Endothelial cell of umbilical vein (primary cell): ENCODE measurements around the gene EIF2D. TPM values are rescaled to one million over a fixed set of nuclear protein-coding genes. Genes with fewer than 3 reads are reported as not detected.

ENCODE experiments used
- BruUV-seq: library from RNA; stranded (reverse); fragments of 400-500 nt; replicated peaks from 2 replicates; lab custom pipeline; 2021; lab: Mats Ljungman, UMichigan
- CTCF ChIA-PET: fragments of 300-600, 350-600 bp; sonication (Branson Sonifier 250); formaldehyde crosslinking; loops from one replicate; lab custom pipeline; 2021; ENCODE audit warnings: antibody characterized with exemption, inconsistent platforms; lab: Charles Lee
- POLR2A ChIA-PET: fragments of 300-600, 350-600 bp; sonication (Branson Sonifier 250); formaldehyde crosslinking; loops from one replicate; lab custom pipeline; 2021; ENCODE audit warnings: antibody characterized with exemption, inconsistent platforms; lab: Charles Lee
- DNase-seq: peaks from one replicate; pipeline ENCODE4 v3.0.0-alpha.2; 2011; ENCODE audit warnings: low read depth, low spot score
- FAIRE-seq: peaks from 2 replicates; lab custom pipeline; 2011; peaks lifted over from hg19 to GRCh38; lab: Jason Lieb, UNC
- H2AFZ ChIP-seq: 2 replicates; pipeline ENCODE4 v1.6.0; 2012; ENCODE audit warnings: low read depth, low read length, control low read depth, inconsistent platforms
- H3K27ac ChIP-seq: 2 replicates; pipeline ENCODE4 v1.5.1; 2011; ENCODE audit warnings: low read depth, mild to moderate bottlenecking, control low read depth, low read length, moderate library complexity; ENCODE audit not compliant: insufficient read depth
- H3K27me3 ChIP-seq, 2 experiments: 2 replicates each; pipeline versions ENCODE4 v1.6.0 to v1.6.1; 2011; ENCODE audit warnings: low read length in 2 of 2, mixed read lengths in 1 of 2; ENCODE audit not compliant: control insufficient read depth in 2 of 2, insufficient read depth in 2 of 2
- H3K36me3 ChIP-seq, 2 experiments: 2 replicates in 1 of 2; 3 replicates in 1 of 2; pipeline ENCODE4 v1.5.1; 2011; ENCODE audit warnings: low read length in 2 of 2, mild to moderate bottlenecking in 1 of 2, moderate library complexity in 1 of 2; ENCODE audit not compliant: control insufficient read depth in 2 of 2, insufficient read depth in 2 of 2; ENCODE audit errors: extremely low read depth in 1 of 2
- H3K4me1 ChIP-seq: 3 replicates; pipeline ENCODE4 v1.5.1; 2011; ENCODE audit warnings: mild to moderate bottlenecking, low read length; ENCODE audit not compliant: control insufficient read depth, insufficient read depth; ENCODE audit errors: extremely low read depth
- H3K4me2 ChIP-seq: 2 replicates; pipeline ENCODE4 v1.6.1; 2011; ENCODE audit warnings: low read length, control low read depth, mixed read lengths; ENCODE audit not compliant: insufficient read depth
- H3K4me3 ChIP-seq, 3 experiments: fragments of 200-600 bp in 1 of 3; sonication (generic), shearing (Covaris generic) in 1 of 3; replicated peaks in 1 of 3; 2 replicates each; pipeline ENCODE4 v1.5.1; 2011 to 2016; ENCODE audit warnings: control low read depth in 3 of 3, low read length in 3 of 3, mild to moderate bottlenecking in 2 of 3, inconsistent platforms in 1 of 3, low read depth in 1 of 3, moderate library complexity in 1 of 3; ENCODE audit not compliant: insufficient read depth in 1 of 3
- H3K79me2 ChIP-seq: 2 replicates; pipeline ENCODE4 v1.6.0; 2012; ENCODE audit warnings: low read length, inconsistent platforms; ENCODE audit not compliant: control insufficient read depth, insufficient read depth
- H3K9ac ChIP-seq: replicated peaks from 2 replicates; pipeline ENCODE3; 2011; ENCODE audit warnings: low read length, control low read depth; ENCODE audit not compliant: insufficient read depth; ENCODE audit errors: extremely low read depth
- H3K9me1 ChIP-seq: replicated peaks from 3 replicates; pipeline ENCODE4 v1.6.0; 2011; ENCODE audit warnings: mild to moderate bottlenecking, low read length; ENCODE audit not compliant: control insufficient read depth, insufficient read depth; ENCODE audit errors: extremely low read depth
- H3K9me3 ChIP-seq: replicated peaks from 2 replicates; pipeline ENCODE4 v1.5.1; 2012; ENCODE audit warnings: low read length, inconsistent platforms; ENCODE audit not compliant: control insufficient read depth, insufficient read depth
- H4K20me1 ChIP-seq: replicated peaks from 2 replicates; pipeline ENCODE3; 2011; ENCODE audit warnings: mild to moderate bottlenecking, low read length; ENCODE audit not compliant: control insufficient read depth, insufficient read depth; ENCODE audit errors: extremely low read depth
- CTCF ChIP-seq, 2 donors: IDR thresholded peaks; 1 replicate in 1 of 2; 2 replicates in 1 of 2; pipeline ENCODE4 v1.5.1; 2011; ENCODE audit warnings: low read length in 2 of 2, mild to moderate bottlenecking in 2 of 2, moderate library complexity in 2 of 2, control low read depth in 1 of 2, inconsistent platforms in 1 of 2, low read depth in 1 of 2; ENCODE audit not compliant: insufficient read depth in 1 of 2; ENCODE audit errors: extremely low read depth in 1 of 2
- EZH2 ChIP-seq: IDR thresholded peaks from 2 replicates; pipeline ENCODE4 v1.6.1; 2012; ENCODE audit warnings: borderline replicate concordance, low read depth, mild to moderate bottlenecking, moderate library complexity, low read length, inconsistent platforms; ENCODE audit not compliant: severe bottlenecking
- FOS ChIP-seq: IDR thresholded peaks from 2 replicates; pipeline ENCODE4 v1.6.1; 2011; ENCODE audit warnings: mild to moderate bottlenecking, low read length, moderate library complexity, borderline replicate concordance; ENCODE audit not compliant: insufficient read depth
- GATA2 ChIP-seq: IDR thresholded peaks from 2 replicates; pipeline ENCODE4 v1.7.0; 2011; ENCODE audit warnings: low read depth, mild to moderate bottlenecking, moderate library complexity, mixed read lengths, low read length; ENCODE audit not compliant: insufficient read length, insufficient read depth
- JUN ChIP-seq: IDR thresholded peaks from 2 replicates; pipeline ENCODE4 v1.6.1; 2011; ENCODE audit warnings: borderline replicate concordance, low read depth; ENCODE audit not compliant: insufficient read length, insufficient read depth
- MAX ChIP-seq: IDR thresholded peaks from 2 replicates; pipeline ENCODE4 v1.6.1; 2011; ENCODE audit not compliant: insufficient read depth, insufficient read length
- MYC ChIP-seq: IDR thresholded peaks from one replicate; pipeline ENCODE4 v1.6.1; 2011; ENCODE audit warnings: mild to moderate bottlenecking, low read depth, low read length
- POLR2A ChIP-seq: IDR thresholded peaks from 2 replicates; pipeline ENCODE4 v1.6.1; 2012; ENCODE audit warnings: low read depth, mild to moderate bottlenecking, control low read depth, low read length
- POLR2AphosphoS5 ChIP-seq: IDR thresholded peaks from 2 replicates; pipeline ENCODE4 v1.6.1; 2012; ENCODE audit warnings: low read depth, mild to moderate bottlenecking, control low read depth, low read length, moderate library complexity; ENCODE audit not compliant: insufficient read depth
- dilution Hi-C: fragments of 300-500 bp; cut with MboI; formaldehyde crosslinking; loops from one replicate; pipeline ENCODE4 v1.15.0; 2019; ENCODE audit warnings: low sequenced_read_pairs; ENCODE audit not compliant: extremely low pct_ligation_motif_present
- intact Hi-C: fragments of 100-400 bp; cut with micrococcal nuclease; formaldehyde crosslinking; loops from one replicate; pipeline ENCODE4 v1.10.0; 2022
- polyA plus RNA-seq, 4 experiments: library from polyadenylated mRNA; depleted of rRNA in 3 of 4; stranded (reverse) in 3 of 4; unstranded in 1 of 4; fragments of >200 nt; gene quantifications; 2 replicates each; pipeline versions ENCODE4 v1.2.1 to v1.2.3, GENCODE V29; 2011 to 2012; ENCODE audit warnings: missing spikeins in 1 of 4
- total RNA-seq: library from RNA; stranded (reverse); gene quantifications from 2 replicates; pipeline ENCODE4 v1.2.3, GENCODE V29; 2021

EIF2D gene
- total and polyA plus RNA-seq, 2 donors (not counting 3 experiments of a cell fraction or from before 2014, with no cell fraction given), result 48.0 to 54.1 TPM

DNA sequence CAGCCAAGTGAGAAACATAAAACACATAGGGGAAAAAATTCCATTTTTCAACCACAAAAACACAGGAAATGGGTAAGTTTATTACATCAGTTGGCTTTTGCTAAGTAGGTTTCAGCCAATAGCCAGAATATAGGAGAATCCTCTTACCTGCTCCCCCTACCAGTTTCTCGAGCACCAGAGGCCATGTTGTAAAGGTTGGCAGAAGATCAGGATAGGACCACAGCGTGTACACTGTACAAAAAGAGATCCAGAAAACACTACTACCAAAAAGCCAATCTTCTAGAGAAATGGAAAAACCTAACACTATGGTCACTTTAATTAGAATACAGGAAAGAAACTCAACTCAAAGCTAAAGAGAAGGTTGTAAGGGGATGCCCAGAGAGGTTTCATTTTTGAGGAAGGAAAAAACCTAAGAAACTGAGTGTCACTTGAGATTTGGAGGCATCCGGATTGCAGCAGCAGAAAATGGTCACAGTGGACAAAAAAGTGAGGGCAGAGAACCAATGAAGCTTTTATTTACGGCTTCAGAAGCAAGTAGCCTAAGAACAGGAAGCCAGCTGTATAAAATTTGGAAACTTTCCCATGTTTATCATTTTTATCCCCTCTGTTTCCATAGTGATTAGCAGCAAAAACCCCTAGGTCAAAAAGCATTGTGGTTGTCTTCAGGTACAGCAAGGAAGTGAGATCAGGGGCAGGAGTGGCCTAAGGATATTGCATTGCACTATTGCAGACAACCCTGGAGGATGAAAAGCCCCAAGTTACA, 2.9 kb downstream of the EIF2D start:
- Histone ChIP-seq H3K9ac (no peak overlapping the region), H3K9me3 (no peaks in the 10 kb centered on the region), H3K9me1 (no peaks in the 10 kb centered on the region), H3K27ac (no peak overlapping the region), H3K27me3 (no peaks in the 10 kb centered on the region), H3K4me2 (no peak overlapping the region), H3K4me3 (no peak overlapping the region), H3K79me2 (peaks cover 12% of the 10 kb centered on the region), H3K36me3 (no peaks in the 10 kb centered on the region), H3K4me1 (peaks cover 7% of the 10 kb centered on the region), H2AFZ (no peak overlapping the region), H4K20me1 (no peaks in the 10 kb centered on the region)
- CTCF ChIA-PET, result interaction anchor here (1.0 to 5.1 kb wide), 8 partner anchors 18 to 303 kb away, joined by 3 to 70 read pairs (median 4); no protein-coding TSS in a partner anchor
- dilution Hi-C loops, result no loop called here
- intact Hi-C loops, result no loop called here
- peak; percentile 84 for DNase-seq
- no peak for FAIRE-seq
- POLR2A ChIA-PET, result interaction anchor here (2.4 kb wide), 1 partner anchor 26 kb away, joined by 5 read pairs; the partner anchor contains the start of gene DYRK3
- no peak for TF ChIP-seq POLR2A
- TF ChIP-seq GATA2, result no peak
- no peak for TF ChIP-seq MAX
- TF ChIP-seq FOS, result no peak
- TF ChIP-seq JUN, result no peak
- no peak for TF ChIP-seq MYC
- TF ChIP-seq POLR2AphosphoS5, result no peak
- TF ChIP-seq CTCF (IDR thresholded peaks at IDR 0.05; ENCODE audit: extremely low read depth in 1 of 2, insufficient read depth in 1 of 2, low read depth in 1 of 2, low read length in 2 of 2), result no peak
- no peak for TF ChIP-seq EZH2
- BruUV-seq, result no TSS peak
